Measurements from ENCODE around the gene KCTD5. TPM values are rescaled to one million over a fixed set of nuclear protein-coding genes. Genes with fewer than 3 reads are reported as not detected.
A peak's percentile ranks its signal among the peaks of the same experiment; 100 is the strongest.
"Not testable (repeated sequence)": the region's sequence is repeated elsewhere in the genome, so short reads cannot be mapped to it uniquely, and the experiment has no call there.

KCTD5 gene
- total and polyA plus RNA-seq, 2 experiments from 2014 or later = 31.5 to 32.2 TPM

- not testable (repeated sequence) for H3K27me3 ChIP-seq; DNase-seq (ENCODE audit: low spot score); H3K4me3 ChIP-seq; H3K9me2 ChIP-seq (replicated peaks; ENCODE audit: insufficient read depth); H3K79me2 ChIP-seq; H3K27ac ChIP-seq; H4K20me1 ChIP-seq (ENCODE audit: insufficient read depth, poor library complexity, severe bottlenecking); H3K4me2 ChIP-seq; H2AFZ ChIP-seq; H3K36me3 ChIP-seq (replicated peaks; ENCODE audit: insufficient read depth, low read depth); H3K9me3 ChIP-seq (ENCODE audit: low read depth); H3K4me1 ChIP-seq (ENCODE audit: insufficient read depth)
- WGBS (ENCODE audit: low lambda C conversion rate, missing lambda C conversion rate) = 42% methylated on average over 21 of the region's 21 CpGs
- peak; percentile 41 for TF ChIP-seq CTCF (IDR thresholded peaks at IDR 0.05; ENCODE audit: poor library complexity)
These were observed 21.5 kb upstream of the KCTD5 start for GRCh38 chr16:2660755-2661373.

GRCh38 chr16:2663553-2664546, 18.5 kb upstream of the KCTD5 start:
- Histone ChIP-seq H3K4me2 (peak overlapping the region; percentile 7), H3K27ac (peak overlapping the region; percentile 7), H2AFZ (no peak overlapping the region)

GRCh38 chr16:2664574-2664982, 17.7 kb upstream of the KCTD5 start:
- H3K36me3 ChIP-seq (replicated peaks; ENCODE audit: insufficient read depth, low read depth) = no peaks in the 10 kb centered on the region
- no peak overlapping the region for H2AFZ ChIP-seq
- H3K4me1 ChIP-seq (ENCODE audit: insufficient read depth) = peaks cover 5% of the 10 kb centered on the region
- no peak overlapping the region for H3K27ac ChIP-seq
- H4K20me1 ChIP-seq (ENCODE audit: insufficient read depth, poor library complexity, severe bottlenecking) = no peaks in the 10 kb centered on the region
- no peak for DNase-seq (ENCODE audit: low spot score)
- no peaks in the 10 kb centered on the region for H3K79me2 ChIP-seq
- WGBS (ENCODE audit: low lambda C conversion rate, missing lambda C conversion rate) = 58% methylated on average over 9 of the region's 9 CpGs
- H3K4me2 ChIP-seq = no peak overlapping the region
- no peak overlapping the region for H3K4me3 ChIP-seq
- TF ChIP-seq CTCF (IDR thresholded peaks at IDR 0.05; ENCODE audit: poor library complexity) (no peak), EZH2 (IDR thresholded peaks at IDR 0.05; ENCODE audit: borderline replicate concordance) (no peak), EZH2phosphoT487 (IDR thresholded peaks at IDR 0.05; ENCODE audit: low read depth, severe bottlenecking, unreplicated experiment) (no peak)
- H3K9me3 ChIP-seq (ENCODE audit: low read depth) = no peaks in the 10 kb centered on the region
- no peaks in the 10 kb centered on the region for H3K9me2 ChIP-seq (replicated peaks; ENCODE audit: insufficient read depth)
- no peaks in the 10 kb centered on the region for H3K27me3 ChIP-seq

More at GRCh38 chr16:2663553-2664546, 18.5 kb upstream of the KCTD5 start:
- H3K27me3 ChIP-seq = no peaks in the 10 kb centered on the region
- 50% methylated on average over 23 of the region's 23 CpGs for WGBS (ENCODE audit: low lambda C conversion rate, missing lambda C conversion rate)
- no peaks in the 10 kb centered on the region for H3K9me2 ChIP-seq (replicated peaks; ENCODE audit: insufficient read depth)
- H4K20me1 ChIP-seq (ENCODE audit: insufficient read depth, poor library complexity, severe bottlenecking) = no peaks in the 10 kb centered on the region
- H3K9me3 ChIP-seq (ENCODE audit: low read depth) = no peaks in the 10 kb centered on the region
- peaks cover 5% of the 10 kb centered on the region for H3K4me1 ChIP-seq (ENCODE audit: insufficient read depth)
- TF ChIP-seq EZH2phosphoT487 (IDR thresholded peaks at IDR 0.05; ENCODE audit: low read depth, severe bottlenecking, unreplicated experiment) (no peak), EZH2 (IDR thresholded peaks at IDR 0.05; ENCODE audit: borderline replicate concordance) (no peak), CTCF (IDR thresholded peaks at IDR 0.05; ENCODE audit: poor library complexity) (no peak)
- no peak overlapping the region for H3K4me3 ChIP-seq
- H3K79me2 ChIP-seq = no peaks in the 10 kb centered on the region
- H3K36me3 ChIP-seq (replicated peaks; ENCODE audit: insufficient read depth, low read depth) = no peaks in the 10 kb centered on the region
- peak; percentile 42 for DNase-seq (ENCODE audit: low spot score)

GRCh38 chr16:2666671-2667070, 15.7 kb upstream of the KCTD5 start:
- H2AFZ ChIP-seq; DNase-seq (ENCODE audit: low spot score); H3K9me3 ChIP-seq (ENCODE audit: low read depth); H3K27ac ChIP-seq; H3K4me2 ChIP-seq; H4K20me1 ChIP-seq (ENCODE audit: insufficient read depth, poor library complexity, severe bottlenecking); H3K36me3 ChIP-seq (replicated peaks; ENCODE audit: insufficient read depth, low read depth); H3K4me3 ChIP-seq; H3K27me3 ChIP-seq; H3K9me2 ChIP-seq (replicated peaks; ENCODE audit: insufficient read depth); H3K4me1 ChIP-seq (ENCODE audit: insufficient read depth): not testable (repeated sequence)
- 91% methylated on average over 7 of the region's 7 CpGs for WGBS (ENCODE audit: low lambda C conversion rate, missing lambda C conversion rate)
- peaks cover 10% of the 10 kb centered on the region for H3K79me2 ChIP-seq

- WGBS (ENCODE audit: low lambda C conversion rate, missing lambda C conversion rate) = 86% methylated on average over 10 of the region's 10 CpGs
- not testable (repeated sequence) for H3K4me1 ChIP-seq (ENCODE audit: insufficient read depth); H3K36me3 ChIP-seq (replicated peaks; ENCODE audit: insufficient read depth, low read depth); H3K27ac ChIP-seq; H3K4me3 ChIP-seq; H4K20me1 ChIP-seq (ENCODE audit: insufficient read depth, poor library complexity, severe bottlenecking); DNase-seq (ENCODE audit: low spot score); H3K9me3 ChIP-seq (ENCODE audit: low read depth); H3K9me2 ChIP-seq (replicated peaks; ENCODE audit: insufficient read depth); H3K27me3 ChIP-seq; H2AFZ ChIP-seq
- H3K79me2 ChIP-seq = peaks cover 19% of the 10 kb centered on the region
- peak overlapping the region; percentile 65 for H3K4me2 ChIP-seq
These were observed 12.7 kb upstream of the KCTD5 start for GRCh38 chr16:2669587-2669986.

All from hepatocyte (in vitro differentiated cells).